Mesothelial cell of epicardium (in vitro differentiated cells): ENCODE results near the gene TM6SF1. TPM values are rescaled to one million over a fixed set of nuclear protein-coding genes. Genes with fewer than 3 reads are reported as not detected.
"Not testable (repeated sequence)": the region's sequence is repeated elsewhere in the genome, so short reads cannot be mapped to it uniquely, and the experiment has no call there.

Experiments used
- DNase-seq, 2 experiments: peaks; one replicate each; pipeline ENCODE4 v3.0.0; 2021; ENCODE audit warnings: low spot score in 2 of 2; ENCODE audit not compliant: unreplicated experiment in 2 of 2
- H3K27ac Mint-ChIP-seq: 2 replicates; pipeline ENCODE4 v1.8.0; 2021; ENCODE audit warnings: mixed read lengths
- H3K27me3 Mint-ChIP-seq: 2 replicates; pipeline ENCODE4 v1.8.0; 2021; ENCODE audit warnings: low read depth, mixed read lengths
- H3K36me3 Mint-ChIP-seq: 2 replicates; pipeline ENCODE4 v1.8.0; 2021; ENCODE audit warnings: mixed read lengths
- H3K4me1 Mint-ChIP-seq: 2 replicates; pipeline ENCODE4 v1.8.0; 2021; ENCODE audit warnings: mixed read lengths
- H3K4me3 Mint-ChIP-seq: 2 replicates; pipeline ENCODE4 v1.8.0; 2021; ENCODE audit warnings: mild to moderate bottlenecking, moderate library complexity, mixed read lengths
- H3K9me3 Mint-ChIP-seq: 2 replicates; pipeline ENCODE4 v1.8.0; 2021; ENCODE audit warnings: mixed read lengths
- CTCF ChIP-seq: fragments of 200-600 bp; sonication (generic); IDR thresholded peaks from one replicate; pipeline ENCODE4 v1.5.0; 2021; ENCODE audit warnings: antibody characterized with exemption; ENCODE audit not compliant: unreplicated experiment
- total RNA-seq: library from RNA; stranded (reverse); gene quantifications from 3 replicates; pipeline ENCODE4 v1.2.1, GENCODE V29; 2021

Gene TM6SF1
- total RNA-seq, 1 donor from 2014 or later, result not detected

- Mint-ChIP-seq H3K4me1 (no peaks in the 10 kb centered on the region), H3K4me3 (no peak overlapping the region), H3K9me3 (no peaks in the 10 kb centered on the region), H3K36me3 (peaks cover 6% of the 10 kb centered on the region), H3K27me3 (no peaks in the 10 kb centered on the region), H3K27ac (no peak overlapping the region)
- TF ChIP-seq CTCF, result no peak
- no peak for DNase-seq
These were observed 20.2 kb downstream of the TM6SF1 start for GRCh38 chr15:83127547-83128150.

GRCh38 chr15:83129791-83130190 lies 22.3 kb downstream of the TM6SF1 start:
- Mint-ChIP-seq H3K36me3 (peaks cover 6% of the 10 kb centered on the region), H3K4me1 (no peaks in the 10 kb centered on the region), H3K9me3 (no peaks in the 10 kb centered on the region), H3K4me3 (no peak overlapping the region), H3K27me3 (no peaks in the 10 kb centered on the region), H3K27ac (no peak overlapping the region)
- no peak for TF ChIP-seq CTCF
- DNase-seq, result no peak

- peaks cover 6% of the 10 kb centered on the region for H3K36me3 Mint-ChIP-seq
- TF ChIP-seq CTCF, result no peak
- no peaks in the 10 kb centered on the region for H3K27me3 Mint-ChIP-seq
- no peaks in the 10 kb centered on the region for H3K9me3 Mint-ChIP-seq
- no peak overlapping the region for H3K4me3 Mint-ChIP-seq
- H3K27ac Mint-ChIP-seq, result no peak overlapping the region
- DNase-seq, result no peak
- H3K4me1 Mint-ChIP-seq, result no peaks in the 10 kb centered on the region
These were observed 25.5 kb downstream of the TM6SF1 start for GRCh38 chr15:83132861-83133523.

DNA sequence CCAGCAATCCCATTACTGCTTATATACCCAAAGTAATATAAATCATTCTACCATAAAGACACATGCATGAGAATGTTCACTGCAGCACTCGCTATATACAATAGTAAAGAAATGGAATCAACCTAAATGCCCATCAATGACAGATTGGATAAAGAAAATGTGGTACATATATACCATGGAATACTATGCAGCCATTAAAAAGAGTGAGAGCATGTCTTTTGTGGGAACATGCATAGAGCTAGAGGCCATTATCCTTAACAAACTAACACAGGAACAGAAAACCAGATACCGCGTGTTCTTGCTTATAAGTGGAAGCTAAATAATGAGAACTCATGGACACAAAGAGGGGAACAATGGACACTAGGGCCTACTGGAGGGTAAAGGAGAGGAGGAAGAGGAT lies 34.7 kb downstream of the TM6SF1 start:
- H3K27ac Mint-ChIP-seq, H3K9me3 Mint-ChIP-seq: not testable (repeated sequence)
- peaks cover 40% of the 10 kb centered on the region for H3K36me3 Mint-ChIP-seq

DNA sequence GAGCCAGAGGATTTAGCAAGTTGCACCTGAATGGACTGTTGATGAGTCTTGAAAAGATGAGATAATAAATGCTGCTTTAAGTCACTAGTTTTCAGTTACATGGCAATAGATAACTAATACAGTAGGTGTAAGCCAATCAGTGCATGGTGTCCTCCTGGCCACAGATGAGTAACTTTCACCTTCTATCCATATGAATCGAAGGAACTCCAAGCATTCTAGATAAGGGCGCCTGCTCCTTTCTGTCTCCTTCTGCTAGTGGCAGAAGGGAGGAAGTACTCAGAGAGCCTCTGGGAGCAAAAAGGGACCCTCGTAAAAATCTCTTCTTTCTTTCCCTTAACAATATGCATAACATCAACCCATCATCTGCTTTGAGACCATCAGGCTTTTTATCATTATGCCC lies 37.3 kb downstream of the TM6SF1 start:
- no peak overlapping the region for H3K27ac Mint-ChIP-seq
- no peaks in the 10 kb centered on the region for H3K27me3 Mint-ChIP-seq
- H3K9me3 Mint-ChIP-seq, result peaks cover 14% of the 10 kb centered on the region
- H3K4me3 Mint-ChIP-seq, result no peak overlapping the region
- DNase-seq, result no peak
- no peak for TF ChIP-seq CTCF
- peaks cover 61% of the 10 kb centered on the region for H3K36me3 Mint-ChIP-seq
- no peaks in the 10 kb centered on the region for H3K4me1 Mint-ChIP-seq

More for the DNA sequence above, 34.7 kb downstream of the TM6SF1 start:
- DNase-seq, H3K27me3 Mint-ChIP-seq, H3K4me1 Mint-ChIP-seq, H3K4me3 Mint-ChIP-seq: not testable (repeated sequence)

GRCh38 chr15:83153288-83153687 lies 45.8 kb downstream of the TM6SF1 start:
- Mint-ChIP-seq H3K27me3 (no peaks in the 10 kb centered on the region), H3K4me1 (peaks cover 4% of the 10 kb centered on the region), H3K36me3 (peaks cover 36% of the 10 kb centered on the region), H3K9me3 (peaks cover 7% of the 10 kb centered on the region), H3K4me3 (no peak overlapping the region), H3K27ac (no peak overlapping the region)
- no peak for DNase-seq
- no peak for TF ChIP-seq CTCF
